GM21717 (cell line): Measurements from ENCODE around the gene PKHD1.
A peak's percentile ranks its signal among the peaks of the same experiment; 100 is the strongest.

Source experiments
- ATAC-seq: cut with Tn5 transposase; IDR thresholded peaks from one replicate; pipeline ENCODE4 v1.9.1; 2021; ENCODE audit warnings: mild to moderate bottlenecking, moderate library complexity; ENCODE audit not compliant: unreplicated experiment

PKHD1 gene

DNA sequence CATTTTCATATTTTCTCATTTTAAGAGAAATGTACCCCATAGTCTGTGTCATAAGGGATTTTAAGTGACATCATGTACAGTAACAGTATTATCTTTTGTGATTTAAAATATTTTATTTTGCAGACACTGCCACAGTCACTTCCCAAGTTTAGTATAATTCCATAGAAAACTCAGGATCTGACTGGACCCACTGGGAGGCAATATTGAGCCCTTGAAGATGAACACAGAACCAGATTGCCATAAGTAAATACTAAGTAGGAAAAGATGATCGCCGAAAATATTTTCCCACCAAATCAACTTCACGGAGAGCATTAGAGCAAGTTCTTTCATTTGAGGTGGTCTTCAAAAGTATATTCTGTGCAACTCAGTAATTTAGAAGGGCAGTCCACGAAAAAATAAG lies 17.6 kb upstream of the PKHD1 start:
- ATAC-seq, result no peak

DNA sequence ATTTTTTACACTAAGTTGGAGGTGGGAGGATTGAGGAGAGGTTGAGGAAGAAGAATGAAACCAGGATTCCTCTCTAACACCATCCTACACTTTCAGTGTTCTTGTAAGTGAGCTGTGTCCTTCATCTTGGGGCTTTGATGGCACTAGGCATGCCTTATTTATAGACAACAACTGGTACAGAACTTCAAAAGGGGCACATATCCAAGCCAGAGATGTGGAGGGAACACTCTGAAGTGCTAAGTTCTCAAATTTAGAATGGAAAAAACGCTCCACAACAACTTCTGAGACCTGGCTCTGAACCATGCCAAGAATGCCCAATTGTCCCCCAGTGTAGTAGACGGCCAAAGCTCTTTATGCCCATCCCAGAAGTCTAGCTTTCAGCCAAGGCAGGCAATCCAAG lies 16.2 kb upstream of the PKHD1 start:
- ATAC-seq, result no peak

DNA sequence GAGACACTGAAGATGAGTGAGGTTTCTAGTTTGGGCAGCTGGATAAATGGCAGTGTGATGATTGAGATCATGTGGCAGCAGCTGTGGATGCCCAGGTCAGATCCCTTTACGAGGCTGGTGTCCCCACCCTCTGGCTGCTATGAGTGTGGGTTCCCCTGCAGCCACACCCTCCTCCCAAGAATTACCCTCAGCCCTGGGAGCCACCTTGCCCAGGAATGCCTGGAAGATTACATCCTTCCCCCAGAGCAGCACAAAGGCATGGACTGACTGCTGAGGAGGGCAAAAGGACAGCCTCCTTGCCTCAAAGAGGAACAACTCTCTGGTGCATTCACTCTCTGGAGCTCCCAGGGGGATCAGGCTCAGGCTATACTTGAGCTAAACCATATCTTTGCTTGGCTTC lies 15.0 kb upstream of the PKHD1 start:
- ATAC-seq, result no peak

DNA sequence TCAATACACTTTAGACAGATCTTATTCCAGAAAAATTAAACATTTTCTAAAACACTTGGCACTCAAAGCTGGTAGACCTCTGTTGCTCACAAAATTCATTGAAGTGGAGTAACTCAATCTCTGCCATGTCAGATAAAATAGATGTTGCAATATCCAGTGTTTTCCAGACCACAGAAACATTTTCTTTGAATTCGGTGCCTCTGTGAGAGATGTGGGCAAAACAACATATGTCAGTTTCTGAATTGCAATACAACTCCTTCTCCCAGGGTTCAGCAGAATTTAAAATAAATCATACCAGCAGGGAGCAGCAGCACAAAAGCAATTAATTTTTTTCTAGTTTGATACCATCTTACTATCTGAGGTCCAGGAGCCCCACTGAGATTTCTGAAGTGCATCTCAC lies 11.3 kb upstream of the PKHD1 start:
- no peak for ATAC-seq

DNA sequence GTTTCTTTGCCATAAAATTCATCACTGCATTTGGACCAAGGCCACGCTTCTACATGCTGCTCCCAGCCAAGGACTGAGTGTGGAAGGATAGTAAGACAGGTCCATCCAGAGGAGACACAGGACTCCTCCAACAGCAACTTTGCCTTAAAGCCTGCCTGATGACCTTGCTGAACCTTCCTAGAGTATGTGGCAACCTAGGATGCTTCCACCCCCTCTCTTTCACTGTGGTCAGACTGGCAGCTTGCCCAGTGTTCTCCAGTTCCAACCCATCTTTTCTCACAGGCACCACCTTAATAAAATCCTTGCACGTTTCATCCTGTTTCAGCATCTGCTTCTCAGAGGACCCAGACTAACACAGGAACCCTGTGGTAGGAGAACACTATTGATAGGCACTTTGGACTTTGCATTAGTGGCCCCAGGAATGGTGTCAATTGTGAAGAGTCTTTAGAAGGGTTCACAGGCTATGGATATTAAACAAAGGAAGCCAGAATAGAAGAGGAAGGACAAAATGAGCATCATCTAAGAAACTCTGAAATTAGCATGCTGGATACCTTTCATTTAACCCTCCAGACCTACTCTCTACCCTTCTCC lies 2.4 kb upstream of the PKHD1 start:
- ATAC-seq, result no peak

DNA sequence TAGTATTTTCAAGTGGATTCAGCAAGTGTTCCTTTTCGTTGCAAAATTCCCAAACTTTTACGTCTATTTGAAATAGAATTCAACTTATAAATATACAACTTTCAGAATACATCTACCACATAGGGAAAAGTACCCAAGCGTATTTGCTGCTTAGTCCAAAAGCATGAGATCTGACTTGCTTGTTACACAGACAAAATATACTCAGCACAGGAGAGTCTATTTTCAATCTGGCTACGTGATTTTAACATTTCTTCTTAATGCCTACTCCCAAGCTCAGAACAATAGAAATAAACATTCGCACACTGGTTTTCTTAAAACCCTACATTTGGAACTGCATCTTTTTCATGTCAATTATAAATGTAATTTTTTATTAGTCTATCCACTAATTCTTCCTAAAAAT lies 672 bp downstream of the PKHD1 start:
- no peak for ATAC-seq

DNA sequence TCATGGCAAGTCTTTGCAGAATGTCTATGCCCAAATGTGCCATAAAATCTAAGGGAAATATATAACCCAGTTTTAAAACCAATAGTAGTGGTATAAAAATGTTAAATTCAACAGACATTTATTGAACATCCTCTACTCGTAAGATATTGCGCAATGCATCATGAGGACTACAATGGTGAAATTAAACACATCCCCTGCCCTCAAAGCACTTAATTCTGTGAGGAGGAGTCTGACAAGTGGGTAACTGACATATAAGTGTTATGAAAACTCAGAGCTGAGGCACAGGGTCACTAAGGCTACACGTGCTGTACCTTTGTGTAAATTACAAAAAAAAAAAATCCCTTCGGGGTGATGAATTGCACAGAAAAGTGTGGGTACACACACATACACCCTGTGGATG lies 6.2 kb downstream of the PKHD1 start:
- ATAC-seq, result no peak

DNA sequence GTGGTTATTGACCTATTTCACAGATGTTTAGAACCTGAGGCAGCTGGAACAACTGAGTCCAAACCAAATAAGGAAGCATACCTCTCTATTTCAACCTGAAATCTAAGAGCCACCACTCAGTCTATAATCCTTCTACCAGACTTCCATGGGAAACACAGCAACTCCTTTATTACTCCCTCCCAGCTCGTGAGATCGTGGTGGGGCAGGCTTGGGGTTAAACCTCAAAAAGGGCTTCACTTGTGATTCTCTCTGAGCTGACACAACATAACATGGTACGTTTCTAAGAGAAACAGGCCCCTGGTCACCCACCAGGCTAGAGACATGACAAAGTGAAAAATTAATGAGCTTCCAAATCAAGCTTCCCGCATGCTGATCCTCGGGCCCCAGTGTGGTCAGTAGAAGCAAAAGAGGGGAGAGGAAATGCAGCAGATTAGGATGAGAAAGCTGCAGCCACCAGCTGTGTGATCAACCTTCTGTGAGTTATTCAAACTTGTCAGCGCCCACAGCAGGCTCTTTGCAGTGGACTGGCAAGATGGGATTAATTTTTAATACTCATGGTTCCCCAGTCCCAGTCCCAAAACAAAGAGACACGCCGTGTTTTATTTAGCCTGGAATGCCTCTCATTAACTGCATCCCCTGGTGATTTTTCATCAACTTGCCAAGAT lies 9.3 kb downstream of the PKHD1 start:
- no peak for ATAC-seq

DNA sequence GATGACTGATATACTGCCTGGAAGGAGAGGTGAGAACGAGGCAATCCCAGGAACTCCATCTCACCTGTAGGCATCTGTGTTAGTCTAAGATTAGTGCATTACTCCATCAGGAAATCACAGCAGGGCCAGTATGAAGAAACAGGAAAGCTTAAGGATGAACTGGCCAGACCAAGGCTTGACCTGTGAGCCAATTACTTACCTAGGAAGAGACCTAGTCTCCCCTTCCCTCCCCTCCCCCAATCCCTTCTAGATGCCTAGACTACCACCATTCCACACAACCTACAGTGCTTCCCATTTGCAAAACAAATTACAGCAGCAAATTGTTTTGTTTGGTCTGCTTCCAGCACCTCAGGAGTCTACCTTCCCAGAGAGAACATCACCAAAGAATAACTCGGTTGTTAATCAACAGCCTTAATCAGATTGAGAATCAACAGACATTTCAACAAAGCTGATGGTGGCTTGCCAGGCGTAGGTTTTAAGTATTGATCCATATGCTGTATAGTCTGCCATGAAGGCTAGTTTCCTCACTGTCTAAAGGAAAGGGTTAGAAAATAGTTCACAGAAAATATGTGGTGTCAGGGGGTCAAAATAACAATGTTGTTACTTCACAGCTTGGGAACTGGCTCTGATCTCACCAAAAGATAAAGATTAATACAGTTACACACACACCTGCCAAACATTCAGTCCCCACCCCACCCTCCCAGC lies 10.1 kb downstream of the PKHD1 start:
- ATAC-seq, result no peak

DNA sequence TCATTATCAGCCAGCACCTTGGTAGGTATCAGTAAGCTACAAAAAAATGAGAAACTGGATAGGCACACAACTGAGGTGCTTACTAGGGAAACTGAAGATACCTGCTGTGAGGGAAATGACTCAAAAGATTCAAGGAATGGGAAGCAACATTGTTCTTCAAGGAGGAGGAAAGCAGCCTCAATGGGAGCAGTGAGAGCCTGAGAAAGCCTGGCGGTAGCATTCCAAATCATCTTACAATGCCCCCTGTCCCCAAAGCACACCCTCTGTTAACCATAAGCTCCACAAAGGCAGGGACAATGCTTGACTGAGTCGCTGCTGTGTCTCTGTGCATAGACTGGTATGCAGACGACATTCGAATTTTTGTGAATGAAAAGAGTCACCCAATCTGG lies 10.6 kb downstream of the PKHD1 start:
- no peak for ATAC-seq

DNA sequence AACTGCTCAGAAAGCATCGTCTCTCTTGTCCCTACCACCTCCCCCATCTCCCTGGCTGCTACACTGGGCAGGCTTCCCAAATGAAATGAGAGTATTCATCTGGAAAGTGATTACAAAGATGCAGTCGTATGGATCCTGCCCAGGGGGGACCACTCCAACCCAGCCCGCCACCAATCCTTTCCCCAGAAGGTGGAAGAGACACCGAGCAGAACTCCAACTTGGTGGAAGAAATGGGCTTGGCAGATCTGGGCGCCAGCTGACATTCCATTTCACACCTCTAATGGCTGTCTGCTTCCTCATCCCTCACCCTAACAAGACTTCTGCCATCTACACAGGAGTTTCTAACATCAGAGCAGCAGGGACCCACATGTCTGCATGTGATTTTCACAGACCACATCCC lies 12.7 kb downstream of the PKHD1 start:
- ATAC-seq, result no peak

DNA sequence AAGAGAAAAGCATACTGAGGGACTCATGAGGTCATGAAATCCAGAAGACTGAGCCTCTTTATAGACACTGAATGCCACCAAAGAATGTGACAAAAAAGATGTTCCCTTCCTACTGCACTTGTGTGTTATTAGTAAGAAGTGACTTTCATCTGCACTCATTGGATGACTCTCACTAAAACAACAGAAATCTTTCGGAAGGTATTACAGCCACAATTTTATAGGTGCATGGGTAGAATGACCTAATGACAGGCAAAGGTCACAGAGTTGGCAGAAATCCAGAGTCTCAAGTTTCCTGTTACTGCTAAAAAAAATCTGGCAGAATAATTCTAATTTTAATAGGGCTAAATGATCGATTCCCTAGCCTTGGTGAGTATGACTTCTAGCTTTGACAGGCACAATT lies 13.3 kb downstream of the PKHD1 start:
- ATAC-seq, result no peak

DNA sequence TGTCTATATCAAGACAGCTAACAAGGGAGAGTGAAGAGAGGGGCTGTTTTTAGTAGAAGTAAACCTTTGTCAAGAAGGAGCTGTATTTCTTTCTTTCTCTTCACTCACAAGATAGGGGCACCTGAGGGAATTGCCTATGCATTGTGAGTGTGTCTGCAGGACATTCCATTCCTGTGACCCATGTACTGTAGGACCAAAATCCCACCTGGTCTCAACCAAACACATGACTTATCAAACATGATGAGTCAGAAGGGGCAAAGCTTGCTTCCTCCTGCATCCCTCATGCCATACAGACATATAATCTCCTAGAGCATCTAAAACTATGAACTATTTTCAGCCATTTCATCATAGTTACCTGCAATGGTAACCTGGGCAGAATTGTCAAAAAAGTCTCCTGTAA lies 21.8 kb downstream of the PKHD1 start:
- no peak for ATAC-seq

DNA sequence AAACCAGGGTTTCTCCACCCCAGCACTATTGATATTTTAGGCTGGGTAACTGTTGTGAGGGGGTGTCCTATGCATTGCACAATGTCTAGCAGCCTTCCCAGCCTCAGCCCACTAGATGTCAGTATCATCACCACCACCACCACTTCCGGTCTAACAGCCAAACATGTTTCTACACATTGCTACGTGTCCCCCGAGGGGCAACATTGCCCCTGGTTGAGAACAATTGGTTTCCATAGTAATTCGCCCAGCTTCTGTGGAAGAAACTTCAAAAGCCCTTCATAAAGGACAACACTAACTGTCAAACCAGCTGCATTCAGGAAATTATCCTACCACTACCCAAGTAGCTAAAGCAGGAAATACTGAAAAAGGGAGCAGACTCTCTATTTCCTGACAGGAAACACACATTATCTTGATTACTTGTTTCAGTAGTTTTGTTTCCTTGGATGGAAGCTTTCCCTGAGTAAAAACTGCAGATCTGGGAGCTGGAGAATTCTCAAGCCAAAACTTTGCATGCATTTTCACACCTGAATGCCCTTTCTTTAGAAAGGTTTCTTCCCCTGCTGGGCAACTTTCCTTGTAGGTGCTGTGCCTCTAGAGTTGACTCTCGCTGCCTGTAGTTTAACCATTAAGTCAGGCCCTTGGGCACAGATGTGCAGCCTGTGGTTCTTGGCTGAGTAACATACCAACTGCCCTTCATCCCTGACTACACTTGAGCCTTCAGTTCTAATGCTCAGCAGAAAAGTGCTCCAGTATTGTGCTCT lies 23.6 kb downstream of the PKHD1 start:
- peak; percentile 99 for ATAC-seq

DNA sequence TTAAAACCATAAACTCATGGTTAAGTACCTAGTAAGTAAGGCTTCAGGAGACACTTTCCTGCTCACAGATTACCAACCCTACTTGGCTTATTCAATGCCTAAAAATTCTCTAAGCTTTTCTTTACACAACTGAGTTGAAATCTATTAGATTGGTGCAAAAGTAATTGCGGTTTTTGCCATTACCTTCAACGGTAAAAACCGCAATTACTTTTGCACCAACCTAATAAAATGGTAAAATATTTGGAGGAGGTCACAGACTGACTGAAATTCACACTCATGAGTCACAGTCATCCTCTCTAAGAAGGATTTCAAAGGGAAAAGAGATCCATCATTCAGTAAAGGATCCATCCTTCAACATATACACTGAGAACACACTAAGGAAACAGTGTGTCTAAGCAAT lies 25.9 kb downstream of the PKHD1 start:
- ATAC-seq, result no peak

DNA sequence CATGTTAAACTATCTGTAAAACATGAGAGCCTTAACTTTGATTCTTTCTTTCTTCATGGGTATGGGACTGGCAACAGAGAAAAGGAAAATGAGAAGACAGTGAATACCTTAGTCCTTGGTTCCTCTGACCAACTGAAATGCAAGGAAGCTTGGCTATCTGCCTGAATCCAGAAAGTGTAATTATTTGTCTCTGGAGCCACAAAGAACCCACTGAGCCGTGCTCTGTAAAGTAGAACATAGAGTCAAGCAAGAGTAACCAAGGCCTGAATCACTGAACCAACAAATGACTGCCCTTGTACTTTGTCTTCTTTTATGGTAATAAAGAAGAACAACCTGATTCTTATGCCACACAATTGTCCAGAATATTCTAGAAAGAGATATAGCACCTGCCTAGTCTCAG lies 27.6 kb downstream of the PKHD1 start:
- ATAC-seq, result no peak

DNA sequence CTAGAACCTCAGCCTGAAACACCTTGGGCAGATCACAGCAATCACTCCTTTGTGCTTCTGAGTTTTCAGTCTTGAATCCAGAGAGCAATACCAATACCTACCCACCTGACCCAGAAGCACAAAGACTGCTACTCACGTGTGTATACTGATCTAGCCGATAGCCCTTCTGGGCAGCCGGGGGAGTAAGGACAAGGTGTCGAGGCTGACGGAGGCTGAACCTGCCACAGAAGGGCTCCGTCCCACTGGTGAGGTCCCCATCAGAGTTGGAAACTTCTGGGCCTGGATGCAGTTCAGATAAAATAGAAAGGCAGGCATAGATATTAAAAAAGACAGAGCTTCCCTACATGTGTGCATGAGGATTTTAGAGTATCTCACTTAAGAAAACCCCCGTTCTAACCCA lies 32.0 kb downstream of the PKHD1 start:
- no peak for ATAC-seq

DNA sequence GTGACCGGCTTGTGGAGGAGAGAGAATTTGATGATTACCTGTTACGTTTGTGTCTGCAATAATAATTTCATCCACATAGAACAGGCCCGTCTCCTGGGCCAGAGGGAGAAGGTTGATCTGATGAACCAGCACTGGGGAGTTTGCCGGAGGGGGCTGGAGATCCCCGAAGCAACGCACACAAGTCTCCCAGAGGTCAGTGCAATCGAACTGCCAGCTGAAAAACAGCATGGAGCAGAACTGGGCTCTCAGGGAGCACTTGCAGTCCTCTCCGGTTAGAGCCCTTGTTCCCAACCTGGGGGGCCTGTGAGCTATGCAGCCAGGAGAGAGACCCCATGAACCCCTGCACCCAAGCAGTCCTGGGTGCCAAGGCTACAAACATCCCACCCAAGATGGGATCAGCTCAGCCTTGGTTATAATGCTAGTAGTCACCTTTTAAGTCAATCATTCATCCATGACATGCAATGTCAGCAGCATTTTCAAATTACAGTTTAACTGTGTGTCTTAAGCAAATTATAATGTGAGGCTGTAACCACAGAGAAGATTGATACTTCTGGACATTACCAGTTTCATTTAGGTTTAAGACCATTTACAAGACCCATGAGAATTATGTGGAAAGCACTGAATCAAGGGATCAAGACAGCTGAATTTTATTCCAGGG lies 34.2 kb downstream of the PKHD1 start:
- no peak for ATAC-seq

DNA sequence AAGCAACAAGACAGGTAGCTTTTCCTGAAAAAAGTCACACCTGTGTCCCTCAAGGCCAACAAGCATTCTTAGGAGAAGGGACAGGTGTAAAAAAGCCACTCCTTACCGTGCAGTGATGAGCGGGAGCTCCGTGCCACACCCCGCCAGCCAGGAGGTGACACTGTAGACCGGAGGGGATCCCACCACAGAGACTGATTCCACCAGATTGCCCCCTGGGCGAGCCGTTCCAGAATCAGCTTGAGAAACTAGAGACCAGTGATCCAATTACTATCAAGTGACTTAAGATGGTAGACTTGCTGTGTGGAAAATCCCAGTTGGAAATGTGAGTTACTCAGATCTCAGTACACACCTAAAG lies 37.4 kb downstream of the PKHD1 start:
- ATAC-seq, result no peak

DNA sequence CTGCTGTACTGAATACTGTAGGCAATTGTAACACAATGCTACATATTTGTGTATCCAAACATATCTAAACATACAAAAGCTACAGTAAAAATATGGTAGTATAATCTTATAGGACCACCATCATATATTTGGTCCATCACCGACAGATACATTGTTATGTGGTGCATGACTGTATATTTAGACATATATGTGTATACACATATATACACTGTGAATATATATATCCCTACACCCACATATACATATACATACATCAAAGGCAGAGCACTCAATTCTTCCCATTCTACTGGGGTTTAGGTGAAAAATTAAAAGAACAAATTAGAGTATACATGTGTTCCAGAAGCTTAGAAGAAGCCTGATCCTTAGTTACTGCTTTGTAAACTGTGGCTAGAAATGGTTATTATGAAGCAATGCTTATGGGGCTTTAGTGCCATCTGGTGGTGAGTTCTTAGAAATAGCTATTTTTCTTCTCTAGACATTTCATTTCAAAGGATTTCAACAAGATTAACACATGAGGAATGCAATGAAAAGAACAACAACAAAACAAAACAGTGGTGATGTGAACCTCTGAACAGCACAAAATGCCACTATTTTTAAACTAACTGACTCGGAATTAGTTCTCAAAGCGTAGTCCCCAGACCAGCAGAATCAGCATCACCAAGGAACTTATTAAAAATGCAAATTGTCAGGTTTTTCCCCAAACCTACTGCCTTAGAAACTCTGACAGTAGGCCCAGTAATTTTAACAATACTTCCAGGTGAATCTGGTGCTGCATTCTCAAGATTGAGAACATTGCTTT lies 38.0 kb downstream of the PKHD1 start:
- no peak for ATAC-seq

DNA sequence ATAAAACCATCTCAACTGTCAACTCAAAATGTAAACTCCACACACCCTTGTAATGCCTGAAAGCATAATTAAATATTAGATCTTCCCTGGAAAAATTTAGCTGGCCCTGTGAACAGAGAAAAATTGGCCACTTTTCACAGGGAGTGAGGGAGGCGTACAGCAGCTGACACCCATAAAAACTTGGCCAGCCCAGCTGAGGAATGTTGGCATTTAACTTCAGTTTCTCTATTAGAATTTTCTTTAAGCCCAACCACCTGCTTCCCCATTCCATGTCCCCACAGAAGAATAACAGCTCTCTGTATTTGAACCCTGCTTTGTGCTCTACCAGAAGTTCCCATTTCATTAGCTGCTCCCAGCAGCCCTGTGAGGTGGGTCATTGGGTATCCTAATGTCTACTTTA lies 41.0 kb downstream of the PKHD1 start:
- ATAC-seq, result no peak
